ENCODE data around the gene CFAP100.

The CFAP100 gene

DNA sequence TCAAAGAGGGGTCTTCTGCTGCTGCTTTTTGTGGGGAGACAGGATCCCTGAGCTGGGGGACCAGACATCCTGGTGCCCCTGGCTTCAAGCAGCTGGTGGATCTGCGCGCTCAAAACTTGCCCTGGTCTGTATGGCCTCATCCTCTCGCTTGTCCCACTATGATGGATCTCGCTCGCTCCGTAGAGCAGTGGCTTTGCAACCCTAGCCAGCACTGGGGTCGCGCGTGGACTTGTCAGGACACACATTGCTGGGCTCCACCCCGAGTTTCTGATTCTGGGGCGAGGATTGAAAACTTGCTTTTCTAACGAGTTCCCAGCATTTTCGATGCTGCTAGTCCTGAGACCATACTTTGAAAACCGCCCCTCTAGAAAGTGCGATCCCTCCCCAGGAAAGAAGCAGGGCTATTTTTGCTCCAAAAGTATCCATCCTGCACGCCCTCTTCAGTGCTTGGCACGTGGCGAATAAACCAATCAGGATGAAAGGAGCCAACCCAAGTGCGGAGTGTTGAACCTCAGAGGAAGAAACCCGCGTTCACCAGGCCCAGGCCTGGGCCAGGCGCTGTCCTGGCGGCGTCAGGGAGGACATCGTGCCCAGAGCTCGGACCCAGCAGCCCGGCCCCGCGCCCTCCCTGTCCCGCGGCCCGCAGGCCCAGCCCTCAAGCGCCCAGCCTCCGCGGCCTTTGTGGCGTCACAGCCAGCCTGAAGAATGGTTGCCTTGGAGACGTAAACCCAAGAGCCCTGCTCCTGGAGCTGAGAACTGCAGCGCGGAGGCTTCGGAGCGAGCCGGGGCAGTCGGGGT, at the start of gene CFAP100:
Gene CFAP100 (plus strand): TSS at position 731 of the 798 bp plus-strand sequence. CDS start 1,092 bp downstream, outside the sequence.
- DNase-seq, result no peak

DNA sequence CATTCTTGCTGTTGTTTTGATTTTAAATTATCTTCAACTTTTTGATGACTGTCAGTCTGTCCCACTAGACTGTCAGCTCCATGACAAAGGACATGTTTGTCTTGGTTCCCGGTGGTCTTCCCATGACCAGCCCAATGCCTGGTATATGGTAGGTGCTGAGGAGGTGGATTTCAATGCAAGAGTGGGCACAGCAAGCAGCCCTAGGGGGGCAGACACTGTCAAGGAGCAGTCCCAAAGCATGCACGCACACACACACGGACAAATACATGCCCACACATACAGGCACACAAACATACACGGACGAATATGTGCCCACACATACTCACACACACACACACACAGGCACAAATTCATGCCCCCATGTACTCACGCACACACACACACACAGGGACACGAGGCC, 49.5 kb upstream of the CFAP100 start:
- no peak for DNase-seq

- DNase-seq, result no peak
Measured at GRCh38 chr3:126345641-126346460, 48.9 kb upstream of the CFAP100 start.

DNA sequence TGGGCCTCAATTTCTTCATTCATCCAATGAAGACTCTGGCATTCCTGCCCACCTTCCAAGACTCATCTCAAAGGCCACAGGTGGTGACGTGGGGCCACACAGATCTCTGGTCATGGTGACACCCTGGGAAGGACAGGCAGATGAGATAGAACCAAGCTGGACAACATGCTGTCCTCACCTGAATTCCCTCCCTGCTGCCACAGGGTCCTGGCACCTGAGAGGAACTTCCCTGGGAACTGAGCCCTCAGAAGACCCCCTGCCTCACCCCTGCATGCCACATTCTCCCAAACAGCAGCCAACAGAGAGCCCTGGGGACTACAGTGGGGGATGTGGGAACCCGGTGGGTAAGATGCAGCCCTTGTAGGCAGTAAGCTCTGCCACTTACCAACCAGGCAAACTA, 48.2 kb upstream of the CFAP100 start:
- DNase-seq, result no peak

DNA sequence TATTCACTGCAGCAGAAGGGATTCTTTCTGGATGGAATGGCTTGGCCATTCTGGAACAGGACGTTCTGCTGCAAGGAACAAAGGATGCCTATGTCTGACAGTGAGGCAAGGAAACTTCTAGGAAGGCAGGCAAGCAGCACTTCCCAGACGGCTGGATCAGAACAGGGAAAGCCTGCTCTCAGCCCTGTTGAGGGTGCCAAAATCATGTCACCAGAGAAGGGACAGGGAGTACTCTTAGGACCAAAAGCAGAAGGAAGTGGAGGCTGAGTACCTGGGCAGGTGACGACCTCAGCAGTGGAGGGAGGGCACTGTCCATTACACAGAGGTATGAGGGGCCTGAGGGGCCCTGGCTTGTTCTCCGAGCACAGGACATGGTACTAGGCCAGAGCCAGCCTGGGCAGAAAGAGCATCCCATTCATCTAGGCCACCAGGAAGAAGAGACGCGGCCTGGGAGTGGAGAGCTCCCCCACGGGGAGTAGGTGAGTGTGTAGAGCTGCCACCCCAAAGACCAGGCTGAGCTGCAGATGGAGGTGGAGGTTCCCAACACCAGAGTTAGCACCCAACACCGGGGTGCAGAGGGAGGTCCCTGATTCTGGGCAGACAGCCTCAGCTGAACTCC, 47.1 kb upstream of the CFAP100 start:
- no peak for DNase-seq

DNA sequence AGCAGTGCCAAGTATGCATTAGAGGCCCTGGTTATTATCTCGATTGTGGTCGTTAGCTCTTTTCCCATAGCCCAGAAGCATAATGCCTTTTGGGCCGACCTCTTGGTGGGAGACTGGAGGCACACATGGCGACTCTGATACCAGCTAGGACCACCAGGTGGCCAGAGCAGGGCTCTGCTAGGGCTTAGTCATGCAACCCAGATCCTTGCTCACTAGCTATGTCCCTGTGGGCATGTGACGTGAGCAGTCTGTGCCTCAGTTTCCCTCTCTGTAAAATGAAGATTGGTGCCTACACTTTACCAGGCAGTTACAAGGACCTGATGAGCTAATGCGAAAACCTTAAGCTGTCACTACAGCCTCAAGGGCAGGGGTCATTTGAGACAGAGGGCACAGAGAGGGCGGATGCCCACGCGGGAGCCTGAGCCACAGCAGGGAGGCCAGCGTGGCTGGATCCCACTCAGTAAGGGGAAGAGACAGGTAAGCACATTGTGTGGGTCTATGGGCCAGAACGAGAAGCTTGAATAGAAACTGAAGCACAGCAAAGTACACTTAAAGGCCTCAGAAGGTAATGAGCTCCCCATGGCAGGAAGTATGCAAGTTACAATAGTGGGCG, 46.3 kb upstream of the CFAP100 start:
- peak; percentile 69 for DNase-seq

DNA sequence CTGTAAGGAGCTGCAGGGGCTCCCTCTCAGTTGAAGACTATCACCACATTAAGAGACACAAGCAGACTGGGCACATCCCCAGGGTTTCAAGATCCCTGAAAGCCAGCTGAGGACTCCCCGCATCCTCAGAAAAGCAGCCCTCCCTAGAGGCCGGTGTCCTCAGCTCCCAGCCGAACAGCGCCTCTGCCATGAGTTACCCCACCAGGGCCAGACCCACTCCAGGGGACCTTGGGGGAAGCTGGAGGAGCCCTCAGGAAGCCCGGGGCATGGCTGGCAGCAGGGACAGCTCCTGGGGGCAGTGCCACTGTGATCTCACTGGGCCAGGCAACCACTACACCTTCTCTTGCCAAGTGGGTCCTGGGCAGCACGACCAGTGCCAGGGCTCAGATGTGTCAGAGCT, 45.6 kb upstream of the CFAP100 start:
- no peak for DNase-seq

DNA sequence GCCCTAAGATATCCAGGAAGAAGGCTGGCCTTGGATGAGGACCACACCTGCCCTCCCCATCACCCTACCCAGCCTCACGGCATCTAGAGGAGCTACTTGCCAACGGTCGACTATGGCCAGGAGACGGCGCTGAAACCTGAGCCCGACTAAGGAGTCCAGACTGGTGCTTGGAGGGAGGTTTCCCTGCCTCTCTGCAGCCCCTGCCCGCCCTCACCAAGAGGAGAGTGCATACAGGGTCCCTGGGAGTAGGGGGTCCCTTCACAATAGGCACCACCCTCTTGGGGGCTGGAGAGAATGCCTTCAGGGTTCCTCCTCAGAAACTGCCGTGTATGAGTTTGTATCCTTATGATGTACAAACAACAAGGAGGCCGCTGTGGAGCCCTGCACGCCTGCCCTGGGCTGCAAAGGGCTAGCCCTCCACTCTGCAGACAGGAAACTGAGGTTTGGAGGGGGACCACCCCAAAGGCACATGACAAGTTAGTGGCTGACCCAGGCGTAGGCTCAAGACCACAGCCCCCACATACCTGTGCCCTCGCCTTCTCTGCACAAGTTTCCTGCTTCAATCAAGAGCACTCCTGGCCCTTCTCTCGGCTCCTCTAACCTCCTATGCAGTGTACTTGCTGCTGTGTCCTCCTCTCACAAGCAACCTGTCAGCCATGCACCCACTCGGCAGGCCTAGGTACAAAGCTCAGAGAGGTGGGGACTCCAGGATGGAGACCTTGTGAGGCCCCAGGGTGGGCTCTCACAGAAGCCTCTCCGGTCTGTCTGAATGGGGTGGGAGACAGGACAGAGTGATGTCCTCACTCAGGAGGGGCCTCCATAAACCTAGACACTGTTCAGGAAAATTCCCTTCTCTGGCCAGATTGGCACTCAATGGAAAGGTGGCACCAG, 44.9 kb upstream of the CFAP100 start:
- DNase-seq, result no peak

GRCh38 chr3:126350502-126351085, 44.1 kb upstream of the CFAP100 start:
- no peak for DNase-seq

GRCh38 chr3:126351086-126351770, 43.5 kb upstream of the CFAP100 start:
- DNase-seq, result no peak

DNA sequence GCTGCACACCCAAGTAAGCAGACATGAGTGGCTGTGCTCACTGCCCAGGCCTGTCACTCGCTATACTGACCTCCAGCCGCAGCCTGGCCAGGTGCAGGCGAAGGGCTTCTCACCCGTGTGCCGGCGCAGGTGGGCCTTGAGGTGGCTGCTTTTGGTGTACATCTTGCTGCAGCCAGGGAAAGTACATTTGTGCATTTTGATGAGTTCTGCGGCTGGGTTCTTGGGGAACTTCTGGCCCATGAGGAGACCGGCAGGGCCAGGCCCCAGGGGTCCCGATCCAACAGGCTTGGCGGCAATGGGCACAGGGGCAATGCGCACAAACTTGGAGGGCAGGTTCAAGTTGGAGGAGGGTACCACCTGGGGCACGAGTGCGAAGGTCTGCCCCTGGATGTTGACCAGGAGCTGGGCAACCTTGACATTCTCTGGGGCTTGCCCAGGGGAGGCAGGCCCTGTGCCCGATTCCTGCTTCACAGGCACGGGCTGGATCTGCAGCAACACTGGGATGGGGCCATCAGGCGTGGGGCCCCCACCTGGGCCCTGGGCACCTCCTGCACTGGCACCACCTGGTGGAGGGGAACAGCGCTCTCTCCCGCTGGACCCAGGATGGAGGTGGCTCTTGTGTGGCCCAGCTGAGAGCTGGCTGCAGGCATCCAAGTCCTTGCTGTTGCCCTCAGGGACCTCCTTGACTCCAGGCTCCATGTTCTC, 42.8 kb upstream of the CFAP100 start:
- peak; percentile 61 for DNase-seq

GRCh38 chr3:126352476-126353454, 41.9 kb upstream of the CFAP100 start:
- no peak for DNase-seq

DNA sequence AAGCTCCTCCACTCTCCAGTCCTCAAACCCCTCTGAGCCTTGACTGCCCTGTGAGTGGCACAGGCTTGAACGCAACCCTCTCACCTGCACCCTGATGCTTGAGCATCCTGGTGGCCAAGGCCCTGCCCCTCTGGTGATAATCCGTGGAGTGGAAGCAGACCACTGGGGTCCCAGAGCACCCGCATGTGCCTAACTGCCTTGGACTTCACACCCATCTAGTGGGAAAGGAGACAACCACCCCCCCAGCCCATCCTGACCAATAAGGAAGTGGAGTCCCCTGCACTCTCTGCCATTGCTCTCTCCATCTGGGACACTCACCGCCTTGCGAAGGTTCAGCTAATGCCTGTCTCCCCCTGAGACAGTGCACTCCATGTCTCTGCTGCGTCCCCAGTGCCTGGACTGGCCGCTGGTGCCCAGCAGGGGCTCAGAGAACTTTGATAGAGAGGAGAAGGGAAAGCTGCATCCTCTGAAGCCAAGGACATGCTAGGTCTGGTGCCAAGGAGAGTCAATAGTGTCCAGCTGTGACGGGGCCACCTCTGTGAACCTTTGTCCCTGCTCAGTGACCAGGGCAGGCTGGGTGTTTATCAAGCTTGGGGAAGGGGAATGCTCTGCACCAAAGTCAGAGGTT, 40.9 kb upstream of the CFAP100 start:
- DNase-seq, result no peak

GRCh38 chr3:126354776-126355175, 39.9 kb upstream of the CFAP100 start:
- DNase-seq, result no peak

DNA sequence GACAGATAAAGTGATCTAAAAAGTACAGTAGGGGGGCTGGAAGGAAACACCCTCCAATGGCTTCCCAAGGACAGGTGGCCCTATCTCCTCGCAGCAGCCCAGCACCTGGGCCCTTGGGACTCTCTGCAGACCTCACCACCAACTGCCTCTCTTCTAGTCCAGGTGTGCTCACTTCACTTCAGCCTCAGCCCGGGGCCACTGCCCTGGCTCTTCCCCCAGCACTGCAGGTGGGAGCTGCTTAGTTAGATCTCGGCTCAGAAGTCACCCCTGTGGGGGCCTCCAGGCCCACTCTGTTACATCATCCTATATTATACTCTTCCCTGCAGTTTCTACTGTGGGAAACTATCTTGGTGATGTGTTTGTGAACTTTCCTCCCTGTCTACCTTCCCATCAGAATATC, 39.5 kb upstream of the CFAP100 start:
- no peak for DNase-seq

DNA sequence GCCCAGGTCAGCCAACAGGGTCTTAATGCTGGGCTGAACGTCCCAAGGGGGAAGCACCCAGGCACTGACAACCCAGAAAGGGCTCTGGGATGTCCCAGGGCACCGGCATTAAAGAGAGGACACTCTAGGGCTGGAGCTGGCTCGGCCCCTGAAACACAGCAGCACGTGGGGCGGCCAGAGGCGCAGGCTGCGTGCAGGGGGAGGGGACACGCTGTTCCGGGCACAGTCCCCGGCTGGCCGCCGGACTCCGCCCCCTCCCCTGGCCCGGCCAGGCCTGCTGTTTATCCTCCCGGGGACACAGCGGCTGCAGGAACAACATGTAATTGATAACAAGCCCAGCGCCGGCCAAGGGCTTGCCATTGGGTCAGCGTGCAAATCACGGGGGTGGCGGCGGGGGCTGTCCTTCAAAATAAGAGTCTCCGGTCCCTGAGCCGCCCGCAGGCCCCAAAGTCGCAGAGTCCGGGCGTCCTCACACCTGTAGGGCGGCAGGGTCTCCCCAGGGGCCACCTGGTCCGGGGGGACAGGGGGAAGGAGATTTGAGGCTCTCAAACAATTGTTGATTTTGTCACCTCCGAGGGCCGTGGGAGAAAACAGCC, 38.8 kb upstream of the CFAP100 start:
- DNase-seq, result peak; percentile 97

DNA sequence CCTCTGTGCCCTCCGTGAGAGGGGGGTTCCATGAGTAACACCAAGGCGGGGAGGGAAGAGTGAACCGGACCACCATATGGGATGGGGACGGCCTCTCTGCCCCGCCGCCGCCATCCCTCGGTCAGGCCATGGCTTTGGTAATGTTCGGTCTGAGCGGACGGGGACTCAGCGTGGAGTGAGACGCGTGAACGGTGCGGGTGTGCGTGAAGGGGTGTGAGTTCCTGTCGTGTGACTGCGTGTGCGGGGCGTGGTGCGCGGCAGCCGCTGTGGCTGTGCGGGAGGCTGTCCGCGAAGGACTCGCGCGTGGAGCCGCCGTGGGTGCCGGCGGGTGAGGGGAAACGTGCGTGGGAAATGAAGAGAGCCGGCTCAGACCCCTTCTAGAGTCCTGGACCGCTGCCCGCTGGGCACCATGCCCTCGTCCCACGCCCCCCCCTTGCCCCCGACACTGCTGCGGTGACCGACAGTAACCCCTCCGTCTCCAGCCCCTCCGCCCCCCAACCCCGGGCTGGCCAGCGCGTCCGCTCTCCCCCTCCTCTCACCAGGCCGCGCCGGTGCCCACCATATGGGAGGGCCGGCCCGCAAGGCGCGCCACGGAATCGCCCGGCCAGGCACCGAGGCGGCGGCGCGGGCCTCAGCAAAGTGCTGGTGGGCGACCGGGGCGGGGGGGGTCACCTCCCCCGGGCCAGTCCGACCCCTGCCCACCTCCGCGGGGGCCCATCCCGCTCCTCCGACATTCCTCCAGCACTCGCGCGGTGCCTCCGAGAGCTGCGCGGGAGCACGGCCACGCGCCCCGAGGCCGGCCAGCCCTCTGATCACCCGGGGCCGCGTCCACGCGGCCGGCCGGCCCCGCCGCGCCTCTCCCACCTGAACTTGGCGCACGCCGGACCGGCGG, 38.1 kb upstream of the CFAP100 start:
- DNase-seq, result no peak

All from 8988T (cell line).